Measurements from ENCODE around the gene IL18RAP.

IL18RAP gene

GRCh38 chr2:102422910-102423309 is at the start of gene IL18RAP:
TSS of gene IL18RAP (plus strand) at chr2:102423160. CDS start at chr2:102423278, 118 bp downstream.
- Mint-ChIP-seq H3K9me3 (no peaks in the 10 kb centered on the region), H3K27ac (no peak within 1 kb of the TSS), H3K27me3 (no peaks in the 10 kb centered on the region), H3K4me1 (peaks cover 26% of the 10 kb centered on the region), H3K4me3 (no peak within 1 kb of the TSS), H3K36me3 (no peaks in the 10 kb centered on the region)
- no peak for ATAC-seq (ENCODE audit: low read depth)
- no peak for DNase-seq (ENCODE audit: low spot score in 2 of 2)

GRCh38 chr2:102376052-102376591 is 46.8 kb upstream of the IL18RAP start:
- no peak for DNase-seq (ENCODE audit: low spot score in 2 of 2)
- no peak for ATAC-seq (ENCODE audit: low read depth)
- no peak overlapping the region for H3K27ac Mint-ChIP-seq
- H3K9me3 Mint-ChIP-seq: no peaks in the 10 kb centered on the region
- no peaks in the 10 kb centered on the region for H3K4me1 Mint-ChIP-seq
- H3K36me3 Mint-ChIP-seq: peaks cover 6% of the 10 kb centered on the region
- H3K4me3 Mint-ChIP-seq: no peak overlapping the region
- no peaks in the 10 kb centered on the region for H3K27me3 Mint-ChIP-seq

- DNase-seq (ENCODE audit: low spot score in 2 of 2) (no peak), ATAC-seq (ENCODE audit: low read depth) (no peak)
- Mint-ChIP-seq H3K9me3 (peaks cover 8% of the 10 kb centered on the region), H3K4me1 (peaks cover 4% of the 10 kb centered on the region), H3K4me3 (no peak overlapping the region), H3K27ac (no peak overlapping the region), H3K36me3 (peaks cover 17% of the 10 kb centered on the region), H3K27me3 (no peaks in the 10 kb centered on the region)
These were observed 39.2 kb upstream of the IL18RAP start for GRCh38 chr2:102383722-102384121.

GRCh38 chr2:102385522-102385921 is 37.4 kb upstream of the IL18RAP start:
- peaks cover 8% of the 10 kb centered on the region for H3K9me3 Mint-ChIP-seq
- no peaks in the 10 kb centered on the region for H3K27me3 Mint-ChIP-seq
- peaks cover 4% of the 10 kb centered on the region for H3K4me1 Mint-ChIP-seq
- no peak overlapping the region for H3K4me3 Mint-ChIP-seq
- no peak for DNase-seq (ENCODE audit: low spot score in 2 of 2)
- no peak overlapping the region for H3K27ac Mint-ChIP-seq
- no peak for ATAC-seq (ENCODE audit: low read depth)
- peaks cover 18% of the 10 kb centered on the region for H3K36me3 Mint-ChIP-seq

GRCh38 chr2:102386004-102386403 is 37.0 kb upstream of the IL18RAP start:
- H3K4me3 Mint-ChIP-seq: no peak overlapping the region
- H3K9me3 Mint-ChIP-seq: peaks cover 8% of the 10 kb centered on the region
- H3K27me3 Mint-ChIP-seq: no peaks in the 10 kb centered on the region
- H3K27ac Mint-ChIP-seq: no peak overlapping the region
- DNase-seq (ENCODE audit: low spot score in 2 of 2) (no peak), ATAC-seq (ENCODE audit: low read depth) (no peak)
- H3K36me3 Mint-ChIP-seq: peaks cover 18% of the 10 kb centered on the region
- peaks cover 4% of the 10 kb centered on the region for H3K4me1 Mint-ChIP-seq

GRCh38 chr2:102386867-102387541 is 36.0 kb upstream of the IL18RAP start:
- no peaks in the 10 kb centered on the region for H3K27me3 Mint-ChIP-seq
- H3K9me3 Mint-ChIP-seq: peaks cover 8% of the 10 kb centered on the region
- peaks cover 9% of the 10 kb centered on the region for H3K4me1 Mint-ChIP-seq
- no peak overlapping the region for H3K4me3 Mint-ChIP-seq
- H3K27ac Mint-ChIP-seq: no peak overlapping the region
- ATAC-seq (ENCODE audit: low read depth) (no peak), DNase-seq (ENCODE audit: low spot score in 2 of 2) (no peak)
- H3K36me3 Mint-ChIP-seq: peaks cover 20% of the 10 kb centered on the region

- Mint-ChIP-seq H3K4me3 (no peak overlapping the region), H3K4me1 (peaks cover 9% of the 10 kb centered on the region), H3K27me3 (no peaks in the 10 kb centered on the region), H3K27ac (no peak overlapping the region), H3K9me3 (peaks cover 8% of the 10 kb centered on the region), H3K36me3 (peaks cover 20% of the 10 kb centered on the region)
- DNase-seq (ENCODE audit: low spot score in 2 of 2) (no peak), ATAC-seq (ENCODE audit: low read depth) (no peak)
These were observed 35.0 kb upstream of the IL18RAP start for GRCh38 chr2:102387763-102388546.

- no peaks in the 10 kb centered on the region for H3K9me3 Mint-ChIP-seq
- no peak overlapping the region for H3K27ac Mint-ChIP-seq
- peaks cover 9% of the 10 kb centered on the region for H3K4me1 Mint-ChIP-seq
- ATAC-seq (ENCODE audit: low read depth) (no peak), DNase-seq (ENCODE audit: low spot score in 2 of 2) (no peak)
- peaks cover 7% of the 10 kb centered on the region for H3K36me3 Mint-ChIP-seq
- no peaks in the 10 kb centered on the region for H3K27me3 Mint-ChIP-seq
- no peak overlapping the region for H3K4me3 Mint-ChIP-seq
These were observed 31.4 kb upstream of the IL18RAP start for GRCh38 chr2:102391565-102391964.

- H3K27me3 Mint-ChIP-seq: no peaks in the 10 kb centered on the region
- no peak for DNase-seq (ENCODE audit: low spot score in 2 of 2)
- H3K4me3 Mint-ChIP-seq: no peak overlapping the region
- peaks cover 9% of the 10 kb centered on the region for H3K4me1 Mint-ChIP-seq
- H3K9me3 Mint-ChIP-seq: no peaks in the 10 kb centered on the region
- no peak for ATAC-seq (ENCODE audit: low read depth)
- peaks cover 7% of the 10 kb centered on the region for H3K36me3 Mint-ChIP-seq
- no peak overlapping the region for H3K27ac Mint-ChIP-seq
These were observed 30.9 kb upstream of the IL18RAP start for GRCh38 chr2:102392096-102392495.

GRCh38 chr2:102392942-102393341 is 30.0 kb upstream of the IL18RAP start:
- H3K27ac Mint-ChIP-seq: no peak overlapping the region
- peaks cover 3% of the 10 kb centered on the region for H3K36me3 Mint-ChIP-seq
- peaks cover 5% of the 10 kb centered on the region for H3K4me1 Mint-ChIP-seq

GRCh38 chr2:102396012-102396411 is 26.9 kb upstream of the IL18RAP start:
- DNase-seq (ENCODE audit: low spot score in 2 of 2) (no peak), ATAC-seq (ENCODE audit: low read depth) (no peak)
- Mint-ChIP-seq H3K4me3 (no peak overlapping the region), H3K36me3 (peaks cover 1% of the 10 kb centered on the region), H3K9me3 (no peaks in the 10 kb centered on the region), H3K27ac (no peak overlapping the region), H3K4me1 (peaks cover 5% of the 10 kb centered on the region), H3K27me3 (no peaks in the 10 kb centered on the region)

More at GRCh38 chr2:102392942-102393341, 30.0 kb upstream of the IL18RAP start:
- ATAC-seq (ENCODE audit: low read depth): no peak
- no peaks in the 10 kb centered on the region for H3K9me3 Mint-ChIP-seq
- no peaks in the 10 kb centered on the region for H3K27me3 Mint-ChIP-seq
- no peak overlapping the region for H3K4me3 Mint-ChIP-seq
- DNase-seq (ENCODE audit: low spot score in 2 of 2): no peak

- no peak for ATAC-seq (ENCODE audit: low read depth)
- Mint-ChIP-seq H3K4me3 (no peak overlapping the region), H3K9me3 (no peaks in the 10 kb centered on the region), H3K4me1 (no peaks in the 10 kb centered on the region), H3K27me3 (no peaks in the 10 kb centered on the region), H3K27ac (no peak overlapping the region), H3K36me3 (no peaks in the 10 kb centered on the region)
- DNase-seq (ENCODE audit: low spot score in 2 of 2): no peak
These were observed 25.8 kb upstream of the IL18RAP start for GRCh38 chr2:102397209-102397608.

- no peak overlapping the region for H3K4me3 Mint-ChIP-seq
- no peak for DNase-seq (ENCODE audit: low spot score in 2 of 2)
- H3K9me3 Mint-ChIP-seq: no peaks in the 10 kb centered on the region
- H3K27me3 Mint-ChIP-seq: no peaks in the 10 kb centered on the region
- H3K4me1 Mint-ChIP-seq: no peaks in the 10 kb centered on the region
- H3K27ac Mint-ChIP-seq: no peak overlapping the region
- ATAC-seq (ENCODE audit: low read depth): no peak
- H3K36me3 Mint-ChIP-seq: no peaks in the 10 kb centered on the region
These were observed 23.3 kb upstream of the IL18RAP start for GRCh38 chr2:102399499-102400141.

- no peaks in the 10 kb centered on the region for H3K9me3 Mint-ChIP-seq
- H3K4me3 Mint-ChIP-seq: no peak overlapping the region
- no peak for DNase-seq (ENCODE audit: low spot score in 2 of 2)
- no peak overlapping the region for H3K27ac Mint-ChIP-seq
- H3K27me3 Mint-ChIP-seq: no peaks in the 10 kb centered on the region
- no peaks in the 10 kb centered on the region for H3K4me1 Mint-ChIP-seq
- H3K36me3 Mint-ChIP-seq: no peaks in the 10 kb centered on the region
- no peak for ATAC-seq (ENCODE audit: low read depth)
These were observed 21.5 kb upstream of the IL18RAP start for GRCh38 chr2:102401456-102401855.
